ENCODE results near the gene FAM120B. TPM values are rescaled to one million over a fixed set of nuclear protein-coding genes. Genes with fewer than 3 reads are reported as not detected.
"Not testable (repeated sequence)": the region's sequence is repeated elsewhere in the genome, so short reads cannot be mapped to it uniquely, and the experiment has no call there.

Gene FAM120B
- total RNA-seq, 1 donor from 2014 or later = 25.2 TPM

- intact Hi-C loops (cut with micrococcal nuclease) = no loop called here
Observed at GRCh38 chr6:170374571-170375444, 68.2 kb downstream of the FAM120B start.

- intact Hi-C loops (cut with micrococcal nuclease) = no loop called here
Observed at GRCh38 chr6:170375661-170376060, 69.1 kb downstream of the FAM120B start.

GRCh38 chr6:170376386-170377043 lies 70.0 kb downstream of the FAM120B start:
- intact Hi-C loops (cut with micrococcal nuclease) = no loop called here

- intact Hi-C loops (cut with micrococcal nuclease) = no loop called here
Observed at GRCh38 chr6:170378502-170378901, 71.9 kb downstream of the FAM120B start.

- intact Hi-C loops (cut with micrococcal nuclease) = no loop called here
Observed at GRCh38 chr6:170381562-170381961, 75.0 kb downstream of the FAM120B start.

GRCh38 chr6:170383466-170384035 lies 77.0 kb downstream of the FAM120B start:
- intact Hi-C loops (cut with micrococcal nuclease) = no loop called here

GRCh38 chr6:170385506-170385905 lies 78.9 kb downstream of the FAM120B start:
- intact Hi-C loops (cut with micrococcal nuclease) = no loop called here

- intact Hi-C loops (cut with micrococcal nuclease) = no loop called here
Observed at GRCh38 chr6:170388113-170388512, 81.6 kb downstream of the FAM120B start.

- intact Hi-C loops (cut with micrococcal nuclease) = no loop called here
Observed at GRCh38 chr6:170393033-170393432, 86.5 kb downstream of the FAM120B start.

GRCh38 chr6:170393807-170394399 lies 87.3 kb downstream of the FAM120B start:
- intact Hi-C loops (cut with micrococcal nuclease) = no loop called here

GRCh38 chr6:170394980-170395379 lies 88.4 kb downstream of the FAM120B start:
- intact Hi-C loops (cut with micrococcal nuclease) = no loop called here

GRCh38 chr6:170398743-170399369 lies 92.3 kb downstream of the FAM120B start:
- intact Hi-C loops (cut with micrococcal nuclease) = not testable (repeated sequence)

GRCh38 chr6:170399955-170400558 lies 93.5 kb downstream of the FAM120B start:
- intact Hi-C loops (cut with micrococcal nuclease) = not testable (repeated sequence)

- intact Hi-C loops (cut with micrococcal nuclease) = no loop called here
Observed at GRCh38 chr6:170402318-170403040, 95.9 kb downstream of the FAM120B start.

GRCh38 chr6:170403451-170403850 lies 96.9 kb downstream of the FAM120B start:
- intact Hi-C loops (cut with micrococcal nuclease) = no loop called here

GRCh38 chr6:170404036-170404435 lies 97.5 kb downstream of the FAM120B start:
- intact Hi-C loops (cut with micrococcal nuclease) = no loop called here

GRCh38 chr6:170404697-170405096 lies 98.1 kb downstream of the FAM120B start:
- intact Hi-C loops (cut with micrococcal nuclease) = no loop called here

- intact Hi-C loops (cut with micrococcal nuclease) = no loop called here
Observed at GRCh38 chr6:170405311-170405975, 98.9 kb downstream of the FAM120B start.

- intact Hi-C loops (cut with micrococcal nuclease) = no loop called here
Observed at GRCh38 chr6:170407200-170407599, 100.6 kb downstream of the FAM120B start.

- intact Hi-C loops (cut with micrococcal nuclease) = no loop called here
Observed at GRCh38 chr6:170407932-170408331, 101.4 kb downstream of the FAM120B start.
